Measurements from ENCODE around the gene YY1AP1.
"Not testable (repeated sequence)": the region's sequence is repeated elsewhere in the genome, so short reads cannot be mapped to it uniquely, and the experiment has no call there.

GRCh38 chr1:155661239-155661638 lies 27.3 kb downstream of the YY1AP1 start:
- TF ChIP-seq POLR2A (IDR thresholded peaks at IDR 0.05) = not testable (repeated sequence)
- TF ChIP-seq, protein P1, sequence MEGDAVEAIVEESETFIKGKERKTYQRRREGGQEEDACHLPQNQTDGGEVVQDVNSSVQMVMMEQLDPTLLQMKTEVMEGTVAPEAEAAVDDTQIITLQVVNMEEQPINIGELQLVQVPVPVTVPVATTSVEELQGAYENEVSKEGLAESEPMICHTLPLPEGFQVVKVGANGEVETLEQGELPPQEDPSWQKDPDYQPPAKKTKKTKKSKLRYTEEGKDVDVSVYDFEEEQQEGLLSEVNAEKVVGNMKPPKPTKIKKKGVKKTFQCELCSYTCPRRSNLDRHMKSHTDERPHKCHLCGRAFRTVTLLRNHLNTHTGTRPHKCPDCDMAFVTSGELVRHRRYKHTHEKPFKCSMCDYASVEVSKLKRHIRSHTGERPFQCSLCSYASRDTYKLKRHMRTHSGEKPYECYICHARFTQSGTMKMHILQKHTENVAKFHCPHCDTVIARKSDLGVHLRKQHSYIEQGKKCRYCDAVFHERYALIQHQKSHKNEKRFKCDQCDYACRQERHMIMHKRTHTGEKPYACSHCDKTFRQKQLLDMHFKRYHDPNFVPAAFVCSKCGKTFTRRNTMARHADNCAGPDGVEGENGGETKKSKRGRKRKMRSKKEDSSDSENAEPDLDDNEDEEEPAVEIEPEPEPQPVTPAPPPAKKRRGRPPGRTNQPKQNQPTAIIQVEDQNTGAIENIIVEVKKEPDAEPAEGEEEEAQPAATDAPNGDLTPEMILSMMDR (IDR thresholded peaks at IDR 0.05) = not testable (repeated sequence)
